GM12891 (cell line): ENCODE data around the gene SERP2.

Experiments used
- POLR2A ChIP-seq: IDR thresholded peaks from 2 replicates; pipeline ENCODE4 v1.6.1; 2011; ENCODE audit warnings: low read depth, low read length, control low read depth
- POLR2AphosphoS5 ChIP-seq: IDR thresholded peaks from 2 replicates; pipeline ENCODE4 v1.6.1; 2011; ENCODE audit warnings: low read depth, low read length, control low read depth
- SPI1 ChIP-seq: IDR thresholded peaks from 2 replicates; pipeline ENCODE4 v1.6.1; 2011; ENCODE audit warnings: low read depth, low read length, control low read depth
- TAF1 ChIP-seq: IDR thresholded peaks from 2 replicates; pipeline ENCODE4 v1.6.1; 2011; ENCODE audit warnings: low read depth, low read length, control low read depth

DNA sequence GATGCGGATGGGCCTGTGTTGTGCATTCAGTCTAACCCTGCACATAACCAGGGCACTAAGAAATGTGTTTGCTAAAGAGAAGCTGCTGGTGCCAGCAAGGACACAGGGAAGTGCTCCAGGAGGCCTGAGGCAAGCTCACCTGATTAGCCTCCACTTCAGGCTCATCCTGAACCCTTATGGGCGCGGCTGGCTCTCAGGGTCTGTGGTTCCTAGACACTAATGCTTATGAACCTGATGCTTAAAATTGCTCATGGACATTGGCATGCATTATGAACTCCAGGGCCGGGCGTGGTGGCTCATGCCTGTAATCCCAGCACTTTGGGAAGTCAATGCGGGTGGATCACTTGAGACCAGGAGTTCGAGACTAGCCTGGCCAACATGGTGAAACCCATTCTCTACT is 34.3 kb downstream of the SERP2 start:
- no peak for TF ChIP-seq POLR2A
- TF ChIP-seq POLR2AphosphoS5: no peak
- no peak for TF ChIP-seq TAF1
- TF ChIP-seq SPI1: no peak
